UCSD-AML1 (cell line): Measurements from ENCODE around the gene DOP1A.

ENCODE experiments used
- DNase-seq: peaks from one replicate; lab custom pipeline; 2025; ENCODE audit not compliant: unreplicated experiment; lab: John Stamatoyannopoulos, UW

The DOP1A gene

DNA sequence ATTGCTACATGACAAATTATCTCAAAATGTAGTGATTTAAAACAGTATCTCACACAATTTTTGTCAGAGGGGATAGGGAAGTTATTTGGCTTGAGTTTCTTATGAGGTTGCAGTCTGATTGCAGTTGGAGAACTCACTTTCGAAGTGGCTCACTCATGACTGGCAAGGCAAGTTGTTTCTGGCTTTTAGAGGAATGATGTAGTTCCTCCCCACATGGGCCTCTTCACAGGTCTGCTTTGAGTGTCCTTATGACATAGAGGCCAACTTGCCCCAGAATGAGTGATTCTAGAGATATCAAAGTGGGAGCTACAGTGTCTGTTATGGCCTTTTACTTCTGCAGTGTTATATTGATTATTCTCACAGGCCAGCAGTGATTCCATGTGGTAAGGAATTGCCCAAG, 6.1 kb downstream of the DOP1A start:
- no peak for DNase-seq

GRCh38 chr6:83083476-83083875, 16.0 kb downstream of the DOP1A start:
- no peak for DNase-seq

DNA sequence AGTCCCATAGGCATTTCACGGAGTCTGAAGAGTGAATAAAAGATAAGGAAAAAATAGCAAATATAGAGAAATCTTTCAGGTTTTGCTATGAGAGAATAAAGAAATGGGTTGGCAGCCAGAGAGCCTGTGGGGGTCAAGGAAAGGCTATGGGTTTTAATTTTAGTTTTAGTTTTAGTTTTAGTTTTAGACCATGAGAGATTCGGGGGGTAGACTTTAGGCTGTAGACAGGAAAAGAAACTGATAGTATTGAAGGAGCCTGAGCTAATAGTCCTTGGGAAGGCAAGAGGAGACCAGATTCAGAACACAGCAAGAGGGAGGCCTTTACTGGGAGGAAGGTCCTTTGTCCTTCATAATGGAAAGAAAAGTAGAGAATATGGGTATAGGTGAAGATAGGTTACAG, 19.3 kb downstream of the DOP1A start:
- DNase-seq, result no peak

- no peak for DNase-seq
Measured at GRCh38 chr6:83092756-83093399, 25.4 kb downstream of the DOP1A start.

DNA sequence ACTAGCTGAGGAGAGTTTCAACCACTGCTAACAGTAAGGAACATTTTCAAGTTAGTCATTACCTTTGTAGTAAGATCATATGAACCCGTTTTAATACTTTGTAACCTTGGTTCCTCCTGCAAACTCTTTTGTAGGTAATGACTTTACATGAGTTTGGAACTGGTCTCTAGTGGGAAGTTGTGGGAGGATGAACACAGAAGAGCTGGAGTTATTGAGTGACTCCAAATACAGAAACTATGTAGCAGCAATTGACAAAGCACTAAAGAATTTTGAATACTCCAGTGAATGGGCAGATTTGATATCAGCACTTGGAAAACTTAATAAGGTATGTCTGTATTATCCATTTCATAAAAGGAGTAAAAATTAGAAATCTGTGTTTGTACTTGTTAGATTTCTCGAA, 29.3 kb downstream of the DOP1A start:
- no peak for DNase-seq

- no peak for DNase-seq
Measured at GRCh38 chr6:83097204-83097603, 29.7 kb downstream of the DOP1A start.

- no peak for DNase-seq
Measured at GRCh38 chr6:83097675-83098074, 30.2 kb downstream of the DOP1A start.

DNA sequence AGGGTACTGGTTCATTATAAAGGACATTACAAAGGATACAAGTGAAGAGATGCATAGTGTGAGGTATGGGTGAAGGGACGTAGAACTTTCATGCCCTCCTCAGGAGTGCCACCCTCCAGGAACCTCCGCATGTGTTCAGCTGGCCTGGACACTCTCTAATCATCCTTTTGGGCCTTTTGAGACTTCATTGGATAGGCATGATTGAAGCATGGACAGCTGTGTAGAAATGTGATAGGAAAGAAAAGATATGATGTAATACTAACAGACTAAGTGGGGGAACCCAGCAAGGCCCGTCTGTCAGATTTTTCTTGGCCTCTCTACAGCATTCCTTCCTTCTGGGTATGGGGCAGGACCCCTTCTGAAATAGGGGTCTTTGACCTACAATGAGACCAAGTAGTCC, 31.1 kb downstream of the DOP1A start:
- no peak for DNase-seq

DNA sequence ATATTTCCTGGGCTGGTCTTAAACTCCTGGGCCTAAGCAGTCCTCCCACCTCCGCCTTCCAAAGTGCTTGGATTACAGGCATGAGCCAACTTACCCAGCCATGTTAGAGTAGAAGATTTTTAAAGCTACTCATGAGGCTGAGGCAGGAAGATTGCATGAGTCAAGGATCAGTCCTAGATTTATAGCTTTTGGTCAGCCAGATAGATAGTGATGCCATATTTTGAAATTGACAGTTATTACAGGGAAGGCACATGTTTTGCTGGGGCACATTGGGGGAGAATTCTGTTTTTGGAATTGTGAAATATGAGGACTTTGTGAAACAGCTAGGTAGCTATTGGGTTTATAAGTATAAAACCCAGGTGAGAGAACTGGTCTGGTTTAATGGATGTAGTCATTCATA, 40.9 kb downstream of the DOP1A start:
- no peak for DNase-seq

DNA sequence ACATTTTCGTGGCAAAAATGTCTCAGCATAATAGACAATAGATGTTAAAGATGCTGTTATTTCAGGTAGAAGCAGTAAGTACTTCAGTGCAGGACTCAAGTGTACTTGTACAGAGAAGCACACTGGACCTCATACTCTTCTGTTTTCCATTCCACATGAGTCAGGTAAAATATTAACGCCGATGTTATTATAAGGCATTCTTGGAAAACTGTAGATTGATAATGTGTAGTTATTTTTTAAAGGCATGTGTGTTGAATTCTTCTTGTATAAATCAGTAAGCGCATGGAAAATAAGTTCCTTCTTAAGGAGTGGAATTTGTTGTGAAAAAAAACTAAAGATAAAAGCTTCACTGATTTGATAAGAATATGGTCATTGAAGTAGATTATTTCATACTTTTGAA, 45.8 kb downstream of the DOP1A start:
- no peak for DNase-seq

DNA sequence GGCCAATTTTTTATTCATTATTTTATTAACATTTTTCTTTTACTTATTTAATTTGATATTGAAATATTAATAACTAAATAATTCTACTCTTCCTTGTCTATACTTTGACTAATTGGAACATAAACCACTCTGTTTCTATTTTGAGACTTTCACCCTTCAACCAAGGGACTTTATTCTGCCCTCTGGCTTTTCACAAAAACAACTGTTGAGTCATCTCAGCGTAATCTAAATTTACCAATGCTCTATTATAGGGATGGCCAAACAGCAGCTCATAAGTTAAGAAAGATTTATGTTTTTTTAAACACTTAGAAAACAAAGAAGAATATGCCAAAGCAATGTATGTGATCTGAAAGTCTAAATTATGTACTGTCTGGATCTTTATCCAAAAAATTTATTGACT, 46.7 kb downstream of the DOP1A start:
- no peak for DNase-seq

GRCh38 chr6:83117802-83118201, 50.3 kb downstream of the DOP1A start:
- DNase-seq, result no peak

DNA sequence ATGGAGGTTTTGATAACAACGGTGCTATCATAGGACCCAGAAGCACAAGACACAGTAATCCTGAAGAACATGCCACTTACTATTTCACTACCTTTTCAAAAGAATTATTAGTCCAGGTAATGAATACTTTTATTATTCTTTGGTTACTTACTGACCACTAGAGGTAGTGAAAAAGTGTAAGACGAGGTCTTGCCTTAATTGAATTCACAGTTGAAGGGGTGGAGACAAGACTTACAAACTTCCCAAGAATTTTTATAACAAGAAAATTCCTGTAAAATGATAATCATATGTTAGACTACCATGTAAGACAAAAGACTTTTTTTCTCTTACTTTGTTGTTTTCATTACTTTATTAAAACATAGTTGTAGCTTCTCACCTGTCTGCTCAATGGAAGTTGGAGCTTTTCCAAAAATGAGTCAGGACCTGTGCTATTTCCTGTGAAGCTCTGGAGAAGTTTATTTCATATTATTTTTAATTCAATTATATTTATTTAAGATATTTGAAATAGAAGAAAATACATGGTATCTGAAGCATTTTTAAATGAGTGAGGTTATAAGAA, 52.4 kb downstream of the DOP1A start:
- DNase-seq, result no peak

DNA sequence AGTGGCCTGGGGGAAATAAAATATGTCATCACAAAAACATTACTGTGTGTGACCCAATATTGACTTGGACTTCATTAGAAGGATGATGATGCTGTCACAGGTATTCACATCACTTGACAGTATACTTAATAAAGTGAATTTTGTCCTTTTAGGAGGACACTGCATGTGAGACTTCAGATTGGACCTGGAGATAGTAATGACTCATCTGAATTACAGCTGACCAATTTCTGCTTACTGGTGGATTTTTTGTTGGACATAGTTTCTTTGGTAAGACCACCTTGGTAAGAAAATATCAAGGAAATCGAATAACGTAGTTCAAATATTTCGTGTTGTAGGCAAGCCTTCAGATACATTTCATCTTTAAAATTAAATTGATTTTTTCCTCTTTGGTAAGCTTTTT, 57.1 kb downstream of the DOP1A start:
- DNase-seq, result no peak

- DNase-seq, result no peak
Measured at GRCh38 chr6:83125425-83125824, 58.0 kb downstream of the DOP1A start.

DNA sequence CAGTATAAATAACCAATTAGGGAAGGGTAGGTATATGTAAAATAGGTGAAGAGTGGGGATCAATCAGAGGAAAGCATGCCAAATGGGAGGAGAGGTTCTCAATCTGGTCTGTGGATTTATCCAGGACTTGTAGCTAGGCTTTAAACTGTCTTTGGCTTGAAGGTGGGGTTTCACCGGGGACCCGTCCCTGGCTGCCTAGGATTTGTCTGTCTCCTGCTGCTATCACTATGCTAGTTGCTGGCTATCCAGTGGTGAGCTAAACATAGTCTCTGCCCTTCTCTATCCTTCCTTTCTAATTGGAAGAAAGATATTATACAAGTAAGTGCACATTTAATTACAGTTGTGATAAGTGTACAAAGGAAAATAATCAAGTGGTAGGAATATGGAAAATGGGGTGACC, 58.8 kb downstream of the DOP1A start:
- DNase-seq, result no peak

- DNase-seq, result no peak
Measured at GRCh38 chr6:83126807-83127206, 59.3 kb downstream of the DOP1A start.

- no peak for DNase-seq
Measured at GRCh38 chr6:83127258-83127657, 59.8 kb downstream of the DOP1A start.

GRCh38 chr6:83127976-83128375, 60.5 kb downstream of the DOP1A start:
- no peak for DNase-seq

- DNase-seq, result no peak
Measured at GRCh38 chr6:83132121-83132520, 64.7 kb downstream of the DOP1A start.

DNA sequence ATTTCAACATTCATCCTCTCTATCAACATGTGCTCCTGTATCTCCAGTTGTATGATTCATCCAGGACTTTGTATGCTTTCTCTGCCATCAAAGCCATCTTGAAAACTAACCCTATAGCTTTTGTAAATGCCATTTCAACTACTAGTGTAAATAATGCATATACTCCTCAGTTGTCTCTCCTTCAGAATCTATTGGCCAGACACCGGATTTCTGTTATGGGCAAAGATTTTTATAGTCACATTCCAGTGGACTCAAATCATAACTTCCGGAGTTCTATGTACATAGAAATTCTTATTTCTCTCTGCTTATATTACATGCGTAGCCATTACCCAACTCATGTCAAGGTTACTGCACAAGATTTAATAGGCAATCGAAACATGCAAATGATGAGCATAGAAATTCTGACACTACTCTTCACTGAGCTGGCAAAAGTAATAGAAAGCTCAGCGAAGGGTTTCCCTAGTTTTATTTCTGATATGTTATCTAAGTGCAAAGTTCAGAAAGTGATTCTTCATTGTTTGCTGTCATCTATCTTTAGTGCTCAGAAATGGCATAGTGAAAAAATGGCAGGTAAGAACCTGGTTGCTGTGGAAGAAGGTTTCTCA, 70.7 kb downstream of the DOP1A start:
- DNase-seq, result no peak

DNA sequence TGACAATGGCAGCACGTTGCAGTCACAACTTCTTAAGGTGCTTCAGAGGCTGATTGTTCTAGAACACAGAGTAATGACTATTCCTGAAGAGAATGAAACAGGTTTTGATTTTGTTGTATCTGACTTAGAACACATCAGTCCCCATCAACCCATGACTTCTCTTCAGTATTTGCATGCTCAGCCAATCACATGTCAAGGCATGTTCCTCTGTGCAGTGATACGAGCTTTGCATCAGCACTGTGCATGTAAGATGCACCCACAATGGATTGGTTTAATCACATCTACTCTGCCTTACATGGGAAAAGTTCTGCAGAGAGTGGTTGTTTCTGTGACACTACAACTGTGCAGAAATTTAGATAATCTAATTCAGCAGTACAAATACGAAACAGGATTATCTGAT, 71.3 kb downstream of the DOP1A start:
- DNase-seq, result no peak

DNA sequence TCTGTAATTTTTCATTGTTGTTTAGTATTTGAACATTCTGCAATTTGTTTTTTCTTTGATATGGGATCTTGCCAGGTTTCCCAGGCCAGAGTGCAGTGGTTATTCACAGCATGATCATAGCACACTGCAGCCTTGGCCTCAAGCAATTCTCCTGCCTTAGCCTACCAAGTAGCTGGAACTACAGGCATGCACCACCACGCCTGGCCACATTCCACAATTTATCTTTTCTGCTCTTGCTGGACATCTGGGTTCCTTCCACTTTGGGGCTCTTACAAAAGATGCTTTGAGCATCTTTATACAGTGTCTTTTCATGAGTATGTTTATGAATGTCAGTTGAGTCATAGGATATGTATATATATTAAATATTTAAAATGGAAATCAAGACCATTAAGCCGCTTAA, 83.6 kb downstream of the DOP1A start:
- no peak for DNase-seq
